Keratinocyte (primary cell): ENCODE measurements around the gene OR3A1. TPM values are rescaled to one million over a fixed set of nuclear protein-coding genes. Genes with fewer than 3 reads are reported as not detected.

Source experiments
- DNase-seq: peaks from one replicate; pipeline ENCODE4 v3.0.0-alpha.2; 2011; ENCODE audit warnings: low read depth, missing footprints, low spot score
- FAIRE-seq: peaks from 2 replicates; lab custom pipeline; 2011; peaks lifted over from hg19 to GRCh38; lab: Jason Lieb, UNC
- H2AFZ ChIP-seq: 2 replicates; pipeline ENCODE4 v1.6.0; 2012; ENCODE audit warnings: low read length, control low read depth, inconsistent platforms; ENCODE audit not compliant: control insufficient read depth
- H3K27ac ChIP-seq: 2 replicates; pipeline ENCODE4 v1.5.1; 2011; ENCODE audit warnings: low read length; ENCODE audit not compliant: control insufficient read depth, insufficient read depth
- H3K27me3 ChIP-seq: 3 replicates; pipeline ENCODE4 v1.6.0; 2011; ENCODE audit warnings: low read length; ENCODE audit not compliant: control insufficient read depth, insufficient read depth; ENCODE audit errors: extremely low read depth
- H3K36me3 ChIP-seq, 2 experiments: 2 replicates in 1 of 2; 3 replicates in 1 of 2; pipeline ENCODE4 v1.5.1; 2011; ENCODE audit warnings: low read length in 2 of 2, mild to moderate bottlenecking in 1 of 2; ENCODE audit not compliant: control insufficient read depth in 2 of 2, insufficient read depth in 2 of 2; ENCODE audit errors: extremely low read depth in 1 of 2
- H3K4me1 ChIP-seq: 3 replicates; pipeline ENCODE4 v1.5.1; 2011; ENCODE audit warnings: low read length; ENCODE audit not compliant: control insufficient read depth, insufficient read depth; ENCODE audit errors: extremely low read depth
- H3K4me2 ChIP-seq: 3 replicates; pipeline ENCODE4 v1.6.0; 2011; ENCODE audit warnings: low read depth, low read length; ENCODE audit not compliant: control insufficient read depth, insufficient read depth; ENCODE audit errors: extremely low read depth
- H3K4me3 ChIP-seq, 3 experiments: fragments of 200-600 bp in 1 of 3; sonication (generic) in 1 of 3; 2 replicates in 2 of 3; 3 replicates in 1 of 3; pipeline ENCODE4 v1.5.1; 2011 to 2016; ENCODE audit warnings: low read length in 3 of 3, mild to moderate bottlenecking in 3 of 3, control low read depth in 2 of 3, inconsistent platforms in 1 of 3, low read depth in 1 of 3, mixed read lengths in 1 of 3, mixed run types in 1 of 3, moderate library complexity in 1 of 3; ENCODE audit not compliant: control insufficient read depth in 2 of 3, insufficient read depth in 2 of 3; ENCODE audit errors: extremely low read depth in 1 of 3
- H3K79me2 ChIP-seq: 2 replicates; pipeline ENCODE4 v1.6.0; 2012; ENCODE audit warnings: low read length; ENCODE audit not compliant: control insufficient read depth, insufficient read depth
- H3K9ac ChIP-seq: 3 replicates; pipeline ENCODE4 v1.6.0; 2011; ENCODE audit warnings: low read length; ENCODE audit not compliant: control insufficient read depth, insufficient read depth; ENCODE audit errors: extremely low read depth
- H3K9me1 ChIP-seq: 3 replicates; pipeline ENCODE4 v1.6.0; 2011; ENCODE audit warnings: low read length; ENCODE audit not compliant: control insufficient read depth, insufficient read depth; ENCODE audit errors: extremely low read depth
- H3K9me3 ChIP-seq: 2 replicates; pipeline ENCODE4 v1.5.1; 2012; ENCODE audit warnings: low read depth, low read length; ENCODE audit not compliant: control insufficient read depth
- H4K20me1 ChIP-seq: 3 replicates; pipeline ENCODE4 v1.6.0; 2011; ENCODE audit warnings: low read length; ENCODE audit not compliant: control insufficient read depth, insufficient read depth; ENCODE audit errors: extremely low read depth
- CTCF ChIP-seq, 3 experiments: IDR thresholded peaks in 1 of 3; conservative IDR thresholded peaks in 1 of 3; optimal IDR thresholded peaks in 1 of 3; 2 replicates in 2 of 3; 3 replicates in 1 of 3; pipeline versions ENCODE3 to v1.5.1; 2011; ENCODE audit warnings: low read length in 3 of 3, mild to moderate bottlenecking in 3 of 3, moderate library complexity in 2 of 3, control low read depth in 1 of 3, inconsistent platforms in 1 of 3; ENCODE audit not compliant: insufficient read depth in 2 of 3; ENCODE audit errors: extremely low read depth in 1 of 3
- EZH2 ChIP-seq: IDR thresholded peaks from one replicate; pipeline ENCODE4 v1.6.1; 2012; ENCODE audit warnings: inconsistent platforms, mild to moderate bottlenecking, low read length, moderate library complexity
- dilution Hi-C: fragments of 300-500 bp; cut with MboI; formaldehyde crosslinking; loops from one replicate; pipeline ENCODE4 v1.7.0; 2020; ENCODE audit warnings: low sequenced_read_pairs; ENCODE audit not compliant: extremely low pct_ligation_motif_present
- polyA plus RNA-seq, 5 experiments: library from polyadenylated mRNA; depleted of rRNA in 3 of 5; stranded (reverse) in 3 of 5; stranded (forward) in 1 of 5; unstranded in 1 of 5; fragments of >200 nt; gene quantifications; 1 replicate in 1 of 5; 2 replicates in 3 of 5; 3 replicates in 1 of 5; pipeline versions ENCODE4 v1.2.1 to v1.2.3, GENCODE V29; 2011 to 2012; ENCODE audit warnings: missing spikeins in 2 of 5, low read depth in 1 of 5, low replicate concordance in 1 of 5

The OR3A1 gene
- polyA plus RNA-seq, 1 donor (not counting 4 experiments of a cell fraction or from before 2014, with no cell fraction given) = not detected

GRCh38 chr17:3316836-3317235, 18.7 kb upstream of the OR3A1 start:
- Histone ChIP-seq H4K20me1 (no peaks in the 10 kb centered on the region), H3K4me1 (no peaks in the 10 kb centered on the region), H3K27ac (no peak overlapping the region), H3K4me3 (no peak overlapping the region), H3K27me3 (no peaks in the 10 kb centered on the region), H3K4me2 (no peak overlapping the region), H3K79me2 (no peaks in the 10 kb centered on the region), H2AFZ (no peak overlapping the region), H3K9me1 (no peaks in the 10 kb centered on the region), H3K36me3 (no peaks in the 10 kb centered on the region), H3K9ac (no peak overlapping the region), H3K9me3 (no peaks in the 10 kb centered on the region)
- no peak for FAIRE-seq
- TF ChIP-seq CTCF (optimal IDR thresholded peaks at IDR 0.05 in 1 of 3, IDR thresholded peaks at IDR 0.05 in 1 of 3, conservative IDR thresholded peaks at IDR 0.05 in 1 of 3; ENCODE audit: extremely low read depth in 1 of 3, insufficient read depth in 2 of 3, low read length in 3 of 3) (no peak), EZH2 (no peak)
- dilution Hi-C loops = no loop called here
- DNase-seq = no peak

DNA sequence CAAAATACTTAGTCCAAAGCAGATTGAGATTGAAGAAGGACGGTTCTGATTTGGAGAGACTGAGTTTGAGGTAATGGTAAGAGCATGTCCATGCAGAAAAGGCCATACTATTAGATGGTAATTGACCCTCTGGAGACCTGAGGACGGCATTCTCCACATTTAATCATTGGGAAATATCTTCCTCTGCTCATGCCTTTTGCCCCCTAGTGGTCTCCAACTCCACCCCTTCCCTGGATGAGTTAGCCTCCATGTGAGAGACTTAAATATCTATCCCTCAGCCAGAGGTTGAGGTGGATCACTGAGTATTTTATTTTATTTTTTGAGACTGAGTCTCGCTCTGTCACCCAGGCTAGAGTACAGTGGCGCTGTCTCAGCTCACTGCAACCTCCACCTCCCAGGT, 10.4 kb upstream of the OR3A1 start:
- H3K27me3 ChIP-seq = no peaks in the 10 kb centered on the region
- dilution Hi-C loops = no loop called here
- no peak overlapping the region for H2AFZ ChIP-seq
- H3K4me1 ChIP-seq = no peaks in the 10 kb centered on the region
- H3K27ac ChIP-seq = no peak overlapping the region
- no peaks in the 10 kb centered on the region for H4K20me1 ChIP-seq
- H3K9me1 ChIP-seq = no peaks in the 10 kb centered on the region
- no peak for FAIRE-seq
- no peak overlapping the region for H3K4me3 ChIP-seq
- no peaks in the 10 kb centered on the region for H3K36me3 ChIP-seq
- no peak overlapping the region for H3K4me2 ChIP-seq
- no peak overlapping the region for H3K9ac ChIP-seq
- TF ChIP-seq EZH2 (no peak), CTCF (optimal IDR thresholded peaks at IDR 0.05 in 1 of 3, IDR thresholded peaks at IDR 0.05 in 1 of 3, conservative IDR thresholded peaks at IDR 0.05 in 1 of 3; ENCODE audit: extremely low read depth in 1 of 3, insufficient read depth in 2 of 3, low read length in 3 of 3) (no peak)
- no peaks in the 10 kb centered on the region for H3K9me3 ChIP-seq
- no peaks in the 10 kb centered on the region for H3K79me2 ChIP-seq
- no peak for DNase-seq
